Hematopoietic multipotent progenitor cell (in vitro differentiated cells): ENCODE data around the gene PKHD1. TPM values are rescaled to one million over a fixed set of nuclear protein-coding genes. Genes with fewer than 3 reads are reported as not detected.

ENCODE experiments used
- DNase-seq, 3 donors: peaks; one replicate each; pipeline ENCODE4 v3.0.0-alpha.2; 2011 to 2015; ENCODE audit warnings: low read depth in 2 of 3, low spot score in 2 of 3
- total RNA-seq: library from RNA; depleted of rRNA; stranded (reverse); fragments of >200 nt; gene quantifications from one replicate; pipeline ENCODE4 v1.2.3, GENCODE V29; 2012

Gene PKHD1
- total RNA-seq, 1 donor = under 0.01 TPM

DNA sequence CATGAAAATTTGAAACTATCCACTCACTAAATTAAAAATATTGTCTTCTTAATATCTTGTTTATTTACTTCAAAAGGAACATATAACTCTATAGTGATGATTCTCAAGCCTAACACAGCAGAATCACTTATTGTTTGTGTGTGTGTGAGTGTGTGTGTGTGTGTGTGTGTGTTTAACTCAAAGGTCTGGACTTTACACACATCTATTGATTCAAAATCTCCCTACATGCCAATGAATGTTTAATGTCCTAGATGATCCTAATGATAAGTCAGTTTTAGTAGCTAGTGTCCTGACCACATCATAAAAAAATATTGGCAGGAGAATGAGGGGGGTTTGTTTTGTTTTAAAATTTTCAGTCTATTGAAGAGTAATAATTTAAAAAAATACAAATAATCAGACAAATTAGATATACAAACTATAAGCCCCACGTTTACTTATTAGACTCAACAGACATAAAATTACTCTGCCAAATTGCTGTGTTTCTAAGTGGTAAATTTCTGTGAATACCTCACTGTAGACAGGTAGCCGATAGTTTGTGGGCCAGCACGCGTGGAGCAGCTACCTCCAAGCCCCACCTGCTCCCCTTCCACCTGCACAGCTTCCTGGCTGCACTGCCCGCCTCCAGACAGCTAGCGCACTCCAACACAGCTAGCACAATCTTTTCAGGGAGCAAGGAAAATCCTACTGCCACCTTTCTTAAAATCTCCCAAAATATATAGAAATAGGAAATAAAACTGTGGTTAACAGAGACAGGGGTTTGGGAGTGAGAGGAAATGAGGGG is 349.6 kb downstream of the PKHD1 start:
- DNase-seq = no peak

- no peak for DNase-seq
These were observed 362.3 kb downstream of the PKHD1 start for GRCh38 chr6:51725155-51725554.

- DNase-seq = no peak
These were observed 367.1 kb downstream of the PKHD1 start for GRCh38 chr6:51720327-51720726.

GRCh38 chr6:51719297-51719696 is 368.1 kb downstream of the PKHD1 start:
- DNase-seq = no peak

DNA sequence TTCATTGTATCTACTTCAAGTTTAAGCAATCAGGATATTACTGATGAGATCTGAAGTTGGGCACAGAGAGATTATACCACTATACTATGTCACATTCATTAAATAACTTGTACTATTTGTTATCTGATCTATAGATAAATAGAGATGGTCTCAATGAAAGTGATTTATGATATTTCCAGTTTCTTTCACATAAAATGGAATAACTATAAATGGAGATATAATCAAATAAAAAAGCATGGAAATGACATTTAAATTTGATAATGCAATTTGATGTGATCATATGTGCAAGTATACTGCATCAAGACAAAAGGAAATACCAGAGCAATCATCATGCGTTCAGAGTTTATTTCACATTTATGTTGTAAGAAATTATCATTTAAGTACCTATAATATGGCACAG is 368.9 kb downstream of the PKHD1 start:
- DNase-seq = no peak

GRCh38 chr6:51717477-51717876 is 369.9 kb downstream of the PKHD1 start:
- DNase-seq = no peak

- DNase-seq = no peak
These were observed 375.5 kb downstream of the PKHD1 start for GRCh38 chr6:51711876-51712275.

GRCh38 chr6:51706086-51706485 is 381.3 kb downstream of the PKHD1 start:
- no peak for DNase-seq

GRCh38 chr6:51704932-51705540 is 382.4 kb downstream of the PKHD1 start:
- no peak for DNase-seq

- no peak for DNase-seq
These were observed 384.6 kb downstream of the PKHD1 start for GRCh38 chr6:51702851-51703250.

- no peak for DNase-seq
These were observed 402.8 kb downstream of the PKHD1 start for GRCh38 chr6:51684603-51685002.

DNA sequence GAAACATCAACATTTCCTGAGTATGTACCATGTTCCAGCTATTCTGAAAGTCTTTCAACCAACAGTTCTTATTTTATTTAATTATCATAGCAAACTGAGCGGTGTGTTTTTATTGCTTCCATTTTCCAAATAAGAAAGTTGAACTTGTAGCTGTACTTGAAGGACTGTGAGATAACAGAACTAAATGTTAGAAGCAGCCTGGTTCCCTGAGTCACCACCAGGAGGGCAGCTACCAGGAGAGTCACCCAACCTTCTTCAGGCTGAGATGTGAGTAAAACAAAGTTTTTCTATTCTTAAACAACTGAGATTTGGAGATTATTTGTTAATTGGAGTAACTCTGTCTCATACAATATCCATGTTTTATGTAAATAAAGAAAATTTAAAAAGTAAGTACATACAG is 403.4 kb downstream of the PKHD1 start:
- DNase-seq = no peak

GRCh38 chr6:51678905-51679620 is 408.4 kb downstream of the PKHD1 start:
- no peak for DNase-seq

- DNase-seq = no peak
These were observed 409.1 kb downstream of the PKHD1 start for GRCh38 chr6:51678274-51678673.

- DNase-seq = no peak
These were observed 411.5 kb downstream of the PKHD1 start for GRCh38 chr6:51675922-51676275.

- no peak for DNase-seq
These were observed 412.1 kb downstream of the PKHD1 start for GRCh38 chr6:51675020-51675921.

DNA sequence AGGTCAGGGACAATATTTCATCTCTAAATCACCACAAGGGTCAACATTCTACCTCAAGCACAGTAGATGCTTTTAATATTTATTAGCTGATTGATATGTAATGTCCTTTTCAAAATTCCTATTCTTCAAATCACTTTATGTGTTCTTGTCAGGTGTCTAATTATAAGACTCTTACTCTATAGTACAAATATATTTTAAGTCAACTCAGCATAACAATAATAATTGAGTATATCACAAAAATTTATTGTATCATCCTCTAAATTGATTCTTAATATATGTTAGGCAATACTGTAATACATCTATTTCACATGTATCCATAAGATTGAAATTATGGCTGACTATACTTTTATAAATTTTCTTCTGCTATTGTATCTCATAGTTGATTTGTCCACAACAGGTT is 423.9 kb downstream of the PKHD1 start:
- no peak for DNase-seq

- no peak for DNase-seq
These were observed 426.6 kb downstream of the PKHD1 start for GRCh38 chr6:51660767-51661166.

- no peak for DNase-seq
These were observed 429.9 kb downstream of the PKHD1 start for GRCh38 chr6:51657491-51657890.

DNA sequence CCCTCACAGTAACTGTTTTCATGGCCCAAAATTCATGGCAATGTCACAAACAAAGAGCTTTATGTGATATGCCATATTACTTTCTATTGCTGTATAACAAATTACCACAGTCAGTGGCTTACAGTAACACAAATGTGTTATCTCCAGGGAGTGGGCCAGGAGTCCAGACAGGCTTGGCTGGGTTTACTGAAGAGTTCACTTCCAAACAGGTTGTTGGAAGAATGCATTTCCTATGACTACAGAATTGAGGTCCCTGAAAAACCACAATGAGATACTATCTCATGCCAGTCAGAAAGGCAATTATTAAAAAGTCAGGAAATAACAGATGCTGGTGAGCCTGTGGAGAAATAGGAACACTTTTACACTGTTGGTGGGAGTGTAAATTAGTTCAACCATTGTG is 431.9 kb downstream of the PKHD1 start:
- no peak for DNase-seq

DNA sequence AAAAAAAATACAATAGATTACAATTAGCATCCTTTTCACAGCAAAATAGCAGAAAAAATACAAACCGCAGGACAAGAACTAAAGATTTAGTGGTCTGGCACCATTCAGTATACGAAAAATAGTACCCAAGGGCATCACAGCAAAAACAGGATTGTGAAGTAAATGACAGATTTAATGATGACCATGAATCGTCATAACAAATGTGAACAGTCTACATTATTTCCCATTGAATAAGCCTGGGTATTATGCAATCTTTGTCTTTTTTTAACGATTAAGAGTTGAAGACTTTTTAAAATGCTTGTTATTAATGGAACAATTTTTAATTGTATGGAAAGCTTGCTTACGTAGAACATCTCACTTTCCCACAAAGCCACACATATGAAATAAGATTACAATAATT is 432.8 kb downstream of the PKHD1 start:
- DNase-seq = no peak
